Naive B cell (primary cell): Measurements from ENCODE around the gene VSIG8. TPM values are rescaled to one million over a fixed set of nuclear protein-coding genes. Genes with fewer than 3 reads are reported as not detected.

Source experiments
- ATAC-seq, 2 donors: fragments of 150-1000 bp; cut with Tn5 transposase; 2 replicates each; pipeline ENCODE4 v1.10.0; 2021; ENCODE audit warnings: low read depth in 2 of 2, mild to moderate bottlenecking in 2 of 2, moderate library complexity in 2 of 2
- DNase-seq: peaks from one replicate; pipeline ENCODE4 v3.0.0; 2022
- H3K27ac Mint-ChIP-seq, 6 donors: one replicate each; pipeline ENCODE4 v1.8.0; 2020 to 2022; ENCODE audit warnings: mild to moderate bottlenecking in 6 of 6, mixed read lengths in 6 of 6, moderate library complexity in 5 of 6, inconsistent platforms in 2 of 6
- H3K27me3 Mint-ChIP-seq, 3 donors: one replicate each; pipeline ENCODE4 v1.8.0; 2021 to 2022; ENCODE audit warnings: mixed read lengths in 3 of 3, mild to moderate bottlenecking in 1 of 3
- H3K36me3 Mint-ChIP-seq, 2 donors: one replicate each; pipeline ENCODE4 v1.8.0; 2020 to 2022; ENCODE audit warnings: mixed read lengths in 2 of 2, inconsistent platforms in 1 of 2, mild to moderate bottlenecking in 1 of 2
- H3K4me1 Mint-ChIP-seq, 3 donors: one replicate each; pipeline ENCODE4 v1.8.0; 2020 to 2022; ENCODE audit warnings: mixed read lengths in 3 of 3, inconsistent platforms in 1 of 3, mild to moderate bottlenecking in 1 of 3, moderate library complexity in 1 of 3
- H3K4me3 Mint-ChIP-seq, 8 donors: one replicate each; pipeline ENCODE4 v1.8.0; 2020 to 2022; ENCODE audit warnings: mild to moderate bottlenecking in 8 of 8, mixed read lengths in 8 of 8, moderate library complexity in 8 of 8, inconsistent platforms in 2 of 8
- H3K9me3 Mint-ChIP-seq, 7 donors: one replicate each; pipeline ENCODE4 v1.8.0; 2020 to 2022; ENCODE audit warnings: mixed read lengths in 7 of 7, mild to moderate bottlenecking in 5 of 7, inconsistent platforms in 2 of 7, moderate library complexity in 1 of 7
- polyA plus RNA-seq, 6 donors: library from polyadenylated mRNA; unstranded; fragments of 300-500 nt; fragmentation: Illumina TruSeq; gene quantifications; one replicate each; pipeline ENCODE4 v1.2.3, GENCODE V29; 2021; ENCODE audit warnings: low read depth in 6 of 6

VSIG8 gene
- polyA plus RNA-seq, 6 donors from 2014 or later: not detected

GRCh38 chr1:159804924-159805323 lies 57.5 kb downstream of the VSIG8 start:
- no peak overlapping the region for H3K4me3 Mint-ChIP-seq
- ATAC-seq (no peak), DNase-seq (no peak)
- H3K27ac Mint-ChIP-seq: no peak overlapping the region
- H3K27me3 Mint-ChIP-seq: peaks cover 66 to 71% (median 70%) of the 10 kb centered on the region in 3 donors
- no peaks in the 10 kb centered on the region for H3K36me3 Mint-ChIP-seq
- H3K4me1 Mint-ChIP-seq: peaks cover 0 to 5% (median 0%) of the 10 kb centered on the region in 3 donors
- peaks cover 0 to 4% (median 0%) of the 10 kb centered on the region in 7 donors for H3K9me3 Mint-ChIP-seq

Other genes starting within 250 kb of the VSIG8 start
- gene CRP, start 148.1 kb downstream of the VSIG8 start, polyA plus RNA-seq: not detected
- gene DUSP23, start 81.7 kb downstream of the VSIG8 start, polyA plus RNA-seq: 10 to 100 TPM; 24.3 to 31.5 (median 28.7) TPM
- gene FCRL6, start 60.3 kb downstream of the VSIG8 start, polyA plus RNA-seq: 1 to 10 TPM in 1 of 6 donors, under 1 TPM in 3, not detected in 2; 0.11 to 1.2 (median 0.24) TPM
- gene SLAMF8, start 35.8 kb downstream of the VSIG8 start, polyA plus RNA-seq: not detected
- gene CFAP45, start 37.5 kb upstream of the VSIG8 start, polyA plus RNA-seq: under 1 TPM in 5 of 6 donors, not detected in 1; 0.29 to 0.93 (median 0.41) TPM
- 1,000 to 10,000 TPM; 1,235 to 1,676 (median 1,380) TPM for gene TAGLN2, start 62.9 kb upstream of the VSIG8 start, polyA plus RNA-seq
- gene IGSF9, start 83.0 kb upstream of the VSIG8 start, polyA plus RNA-seq: under 1 TPM in 4 of 6 donors, not detected in 2; 0.16 to 0.97 (median 0.41) TPM
- not detected for gene SLAMF9, start 91.6 kb upstream of the VSIG8 start, polyA plus RNA-seq
- 1 to 10 TPM in 5 of 6 donors, under 1 TPM in 1; 0.98 to 2.0 (median 1.5) TPM for gene PIGM, start 169.3 kb upstream of the VSIG8 start, polyA plus RNA-seq
- not detected for gene KCNJ10, start 207.5 kb upstream of the VSIG8 start, polyA plus RNA-seq
- under 1 TPM in 1 of 6 donors, not detected in 5; 0.08 TPM for gene KCNJ9, start 218.9 kb upstream of the VSIG8 start, polyA plus RNA-seq
- gene IGSF8, start 236.0 kb upstream of the VSIG8 start, polyA plus RNA-seq: 10 to 100 TPM; 33.6 to 53.1 (median 47.7) TPM